Forelimb muscle (tissue), 1 donor: Measurements from ENCODE around the gene CCDC184. TPM values are rescaled to one million over a fixed set of nuclear protein-coding genes. Genes with fewer than 3 reads are reported as not detected.
A peak's percentile ranks its signal among the peaks of the same experiment; 100 is the strongest.
"Not testable (repeated sequence)": the region's sequence is repeated elsewhere in the genome, so short reads cannot be mapped to it uniquely, and the experiment has no call there.

Source experiments
- DNase-seq: peaks from one replicate; pipeline ENCODE4 v3.0.0-alpha.2; 2013; ENCODE audit warnings: low read depth
- polyA plus RNA-seq: library from polyadenylated mRNA; unstranded; fragments of 120-200 nt; gene quantifications from one replicate; pipeline ENCODE4 v1.2.1, GENCODE V29; 2013; ENCODE audit not compliant: insufficient read length

The CCDC184 gene
- 3.0 TPM for polyA plus RNA-seq

DNA sequence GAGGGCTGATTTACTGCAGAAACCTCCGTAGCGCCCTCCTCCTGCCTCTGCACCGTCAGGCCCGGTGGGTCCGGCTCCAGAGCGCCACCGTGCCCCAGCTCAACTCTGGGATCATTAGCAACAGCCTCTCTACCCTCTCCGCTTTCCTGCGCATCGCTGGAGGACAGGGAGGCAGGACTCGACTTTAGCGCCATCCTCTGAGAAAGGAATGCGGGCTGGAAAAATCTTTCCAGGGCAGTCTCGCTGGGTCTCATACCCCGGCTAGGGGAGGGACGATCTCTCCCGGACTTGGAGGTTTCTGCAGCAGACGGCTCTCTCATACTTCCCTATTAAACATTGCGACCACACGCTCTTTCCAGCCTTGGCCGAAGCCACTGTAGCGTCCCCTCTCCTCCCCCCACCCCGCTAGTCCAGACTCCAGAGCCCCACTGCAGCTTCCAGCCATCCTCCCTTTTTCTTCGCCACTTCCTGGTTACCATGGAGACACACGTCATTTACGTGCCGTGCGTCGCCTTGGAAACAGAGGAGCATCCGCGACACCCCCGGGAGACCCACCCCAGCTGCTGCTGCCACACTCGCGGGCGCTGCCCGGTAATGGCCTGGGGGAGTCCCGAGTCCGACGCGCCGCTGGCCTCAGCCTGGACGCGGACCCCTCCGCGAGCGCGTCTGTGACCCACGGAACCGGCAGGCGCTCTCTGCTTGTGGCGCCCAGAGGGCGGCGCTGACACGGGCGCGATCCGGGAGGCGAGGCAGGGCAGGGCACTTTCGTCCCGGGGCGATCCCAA lies at the start of gene CCDC184:
CCDC184 (plus strand) TSS at position 554 of the 785 bp plus-strand sequence. CDS start 479 bp downstream, outside the sequence.
- no peak for DNase-seq

- no peak for DNase-seq
These were observed 48.4 kb upstream of the CCDC184 start for GRCh38 chr12:48135027-48135426.

DNA sequence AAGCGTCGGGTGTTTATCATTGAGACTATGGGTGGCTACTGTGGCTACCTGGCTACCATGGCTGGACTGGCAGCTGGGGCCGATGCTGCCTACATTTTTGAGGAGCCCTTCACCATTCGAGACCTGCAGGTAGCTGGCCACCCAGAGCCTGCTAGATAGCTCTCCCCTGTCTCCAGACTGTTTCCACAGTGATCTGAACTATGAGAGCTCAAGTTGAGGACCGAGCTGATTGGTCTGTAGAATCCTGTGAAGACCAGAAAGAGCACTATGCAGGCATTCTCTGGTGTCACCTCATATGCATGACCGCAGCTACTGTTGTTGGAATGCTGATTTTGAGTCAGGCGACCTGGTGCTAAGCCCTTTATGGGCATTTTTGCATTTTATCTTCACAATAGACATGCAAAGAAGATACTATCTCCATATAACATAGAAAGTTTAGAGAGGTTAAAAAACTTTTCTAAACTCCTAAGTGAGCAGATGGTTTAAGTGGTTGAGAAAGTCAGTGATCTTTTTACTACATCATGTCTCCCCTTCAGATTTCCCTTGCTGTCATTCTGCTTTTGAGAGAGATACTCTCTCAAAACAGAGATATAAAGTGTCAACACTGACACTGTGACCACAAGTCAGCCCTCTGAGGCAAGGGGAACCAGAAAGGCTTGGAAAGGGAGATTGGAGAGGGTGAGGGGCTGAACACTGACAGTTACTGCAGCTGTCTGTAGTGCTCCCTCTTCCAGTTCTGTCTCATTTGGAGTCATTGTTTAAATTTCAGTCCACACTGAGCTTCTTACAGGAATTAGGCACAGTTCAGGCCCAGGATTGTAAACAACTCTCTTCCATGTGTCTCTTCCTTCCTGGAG lies 40.4 kb upstream of the CCDC184 start:
- no peak for DNase-seq

- DNase-seq: no peak
These were observed 39.5 kb upstream of the CCDC184 start for GRCh38 chr12:48143898-48144297.

- DNase-seq: no peak
These were observed 37.5 kb upstream of the CCDC184 start for GRCh38 chr12:48145981-48146380.

- DNase-seq: no peak
These were observed 32.2 kb upstream of the CCDC184 start for GRCh38 chr12:48151103-48151771.

- not testable (repeated sequence) for DNase-seq
These were observed 27.7 kb upstream of the CCDC184 start for GRCh38 chr12:48155786-48156185.

DNA sequence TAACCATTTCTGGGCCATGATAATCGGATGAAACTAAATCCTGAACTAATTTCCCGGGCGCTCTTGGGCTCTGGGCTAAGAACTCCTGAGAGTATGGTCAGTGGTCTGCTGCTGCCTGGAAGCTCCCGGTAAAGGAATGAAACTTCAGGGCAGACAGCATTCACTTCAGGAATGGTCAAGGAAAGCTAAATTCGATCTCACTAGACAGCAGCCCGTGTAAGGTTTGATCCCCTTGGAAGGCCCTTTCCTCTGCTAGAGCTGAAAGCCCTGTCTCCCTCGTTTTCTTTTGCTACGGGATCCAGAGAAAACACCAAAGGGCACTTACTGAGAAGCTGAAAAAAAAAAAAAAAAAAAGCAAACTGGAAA lies 26.8 kb upstream of the CCDC184 start:
- no peak for DNase-seq

DNA sequence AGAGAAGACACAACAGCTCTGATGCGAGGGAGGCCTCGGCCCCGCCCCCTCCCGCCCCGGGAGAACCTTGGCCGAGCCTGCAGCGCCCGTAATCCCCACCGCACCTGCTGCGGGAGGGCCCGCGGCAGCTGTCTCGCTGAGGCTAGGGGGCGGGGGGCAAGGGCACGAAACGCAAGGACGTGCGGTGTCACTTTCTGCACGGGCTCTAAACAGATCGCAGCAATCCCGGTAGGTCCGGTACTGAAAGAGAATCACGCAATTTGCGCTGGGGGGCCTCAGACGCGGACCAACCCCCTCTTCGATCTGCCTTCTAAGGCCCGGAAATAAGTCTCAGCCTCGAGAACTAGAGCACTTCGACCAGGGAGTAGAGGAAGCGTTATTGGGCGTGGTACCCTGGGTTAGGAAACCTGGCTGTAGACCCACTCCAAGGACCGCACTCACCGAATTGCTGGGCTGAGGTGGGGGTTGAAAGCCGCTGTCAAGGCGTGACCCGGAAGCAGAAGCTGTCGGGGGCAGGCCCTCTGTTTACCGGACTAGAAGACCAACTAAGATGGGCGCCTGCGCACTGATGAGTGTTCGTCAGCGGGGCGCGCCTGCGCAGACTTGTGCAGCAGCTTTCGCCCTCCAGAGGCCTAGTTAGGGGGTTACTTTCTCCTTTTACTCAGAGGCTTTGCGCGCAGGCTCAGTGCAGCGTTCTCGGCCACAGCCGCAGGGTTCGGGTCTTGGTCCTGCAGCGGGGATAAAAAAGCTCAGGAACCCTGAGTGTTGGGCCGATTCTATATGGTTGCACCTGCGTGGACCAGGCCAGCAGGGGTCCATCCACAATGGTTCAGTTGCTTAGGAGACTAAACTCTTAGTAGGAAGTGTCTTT lies 26.2 kb upstream of the CCDC184 start, which contains the start of gene ASB8:
ASB8 (minus strand) TSS at position 498 of the 871 bp plus-strand sequence. CDS start 4,019 bp downstream, outside the sequence.
- peak; percentile 97 for DNase-seq

- peak; percentile 9 for DNase-seq
These were observed 25.5 kb upstream of the CCDC184 start for GRCh38 chr12:48157889-48158370.

GRCh38 chr12:48160046-48160445 lies 23.4 kb upstream of the CCDC184 start:
- DNase-seq: no peak

GRCh38 chr12:48160807-48161206 lies 22.6 kb upstream of the CCDC184 start:
- no peak for DNase-seq

- DNase-seq: no peak
These were observed 20.2 kb upstream of the CCDC184 start for GRCh38 chr12:48163150-48163747.

DNA sequence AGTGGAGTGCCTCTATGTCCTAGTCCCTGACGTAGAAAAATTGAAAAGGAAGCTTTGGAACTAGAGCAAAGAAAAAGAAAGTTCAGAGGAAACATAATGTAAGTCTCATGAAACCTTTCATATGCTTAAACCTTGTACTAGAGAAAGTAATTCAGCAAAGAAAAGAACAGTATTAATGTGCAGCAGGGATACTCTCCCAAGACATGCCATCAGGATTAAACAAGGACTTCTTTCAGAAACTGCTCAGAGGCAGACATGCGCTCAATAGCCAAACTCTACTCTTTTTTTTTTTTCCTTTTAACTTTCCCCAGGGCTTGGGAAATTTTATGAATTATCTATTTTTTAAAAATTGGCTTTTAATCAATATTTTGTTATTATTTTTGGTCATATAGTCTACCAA lies 19.0 kb upstream of the CCDC184 start:
- no peak for DNase-seq

DNA sequence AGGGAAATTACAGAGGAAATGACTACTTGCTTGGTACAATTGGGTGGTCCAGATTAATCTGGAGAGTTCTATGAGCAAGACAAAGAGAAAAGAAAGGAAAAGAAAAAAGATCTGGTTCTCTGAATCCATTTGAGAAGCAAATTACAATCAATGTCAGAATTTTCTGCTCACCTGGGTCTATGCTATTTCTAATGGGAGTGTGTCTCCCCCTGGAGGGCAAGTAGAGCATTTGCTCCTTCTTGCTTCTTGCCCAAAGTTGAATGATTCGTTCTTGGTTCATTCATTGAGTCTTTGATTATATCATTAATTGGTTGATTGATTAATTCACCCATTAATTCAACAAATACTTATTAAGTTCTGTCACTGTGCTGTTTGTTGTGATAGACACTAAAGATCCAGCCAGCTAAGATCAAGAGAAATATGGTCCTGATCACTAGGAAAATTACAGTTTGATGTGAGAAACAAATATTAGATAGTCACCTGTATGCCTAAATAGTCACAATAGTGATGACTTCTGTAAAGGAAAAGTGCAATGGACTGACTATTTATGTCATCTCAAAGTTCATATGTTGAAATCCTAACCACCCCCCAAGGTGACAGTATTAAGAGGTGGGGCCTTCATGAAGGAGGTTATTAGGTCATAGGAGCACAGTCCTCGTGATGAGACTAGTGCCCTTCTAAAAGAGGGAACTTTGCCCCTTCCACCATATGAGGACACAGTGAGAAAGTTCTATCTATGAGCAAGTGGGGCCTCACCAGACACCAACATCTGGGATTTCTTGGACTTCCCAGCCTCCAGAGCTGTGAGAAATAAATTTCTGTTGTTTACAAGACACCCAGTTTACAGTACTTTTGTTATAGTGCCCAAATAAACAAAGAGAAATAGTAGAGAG lies 18.1 kb upstream of the CCDC184 start:
- DNase-seq: peak; percentile 44

DNA sequence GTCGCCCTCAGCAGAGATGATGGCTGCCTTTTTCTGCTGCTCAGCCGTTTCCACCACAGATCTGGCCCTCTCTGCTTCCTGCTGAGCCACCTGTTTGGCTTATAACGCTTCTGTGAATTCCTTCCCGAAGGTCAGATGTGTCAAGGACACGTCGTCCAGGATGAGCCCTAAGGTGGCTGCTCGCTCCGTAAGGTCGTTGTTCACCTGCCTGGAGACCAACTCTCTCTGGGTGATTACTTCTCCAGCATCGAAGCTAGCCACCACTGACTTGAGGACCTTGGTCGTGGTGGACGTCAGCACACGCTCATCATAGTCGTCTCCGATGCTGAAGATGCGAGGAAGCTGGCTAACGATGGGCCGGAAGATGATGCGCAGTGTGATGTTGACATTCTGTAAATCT lies 14.4 kb upstream of the CCDC184 start:
- DNase-seq: no peak

- no peak for DNase-seq
These were observed 7.6 kb upstream of the CCDC184 start for GRCh38 chr12:48175613-48176416.

- no peak for DNase-seq
These were observed 7.1 kb upstream of the CCDC184 start for GRCh38 chr12:48176417-48176751.

- DNase-seq: no peak
These were observed 5.5 kb upstream of the CCDC184 start for GRCh38 chr12:48177982-48178381.
